Gastroesophageal sphincter (tissue), 4 donors: ENCODE data around the gene DHX38. TPM values are rescaled to one million over a fixed set of nuclear protein-coding genes. Genes with fewer than 3 reads are reported as not detected.

Source experiments
- ATAC-seq: fragments of 150-250 bp; one replicate; pipeline ENCODE4 v1.9.1; 2016; ENCODE audit warnings: mild to moderate bottlenecking, moderate library complexity
- H3K27ac ChIP-seq, 4 donors: fragments of 200-600 bp; sonication (generic) in 3 of 4; 1 replicate in 3 of 4; 2 replicates in 1 of 4; pipeline ENCODE4 v1.5.1; 2016 to 2019
- H3K27me3 ChIP-seq: fragments of 200-600 bp; sonication (generic); one replicate; pipeline ENCODE4 v1.5.1; 2019
- H3K36me3 ChIP-seq, 2 donors: fragments of 200-600 bp; sonication (generic); one replicate each; pipeline ENCODE4 v1.5.1; 2019; ENCODE audit warnings: control low read depth in 1 of 2
- H3K4me1 ChIP-seq, 3 donors: fragments of 200-600 bp; sonication (generic); 1 replicate in 2 of 3; 2 replicates in 1 of 3; pipeline ENCODE4 v1.5.1; 2016 to 2019; ENCODE audit warnings: control low read depth in 2 of 3
- H3K4me3 ChIP-seq, 2 donors: fragments of 200-600 bp; sonication (generic); one replicate each; pipeline ENCODE4 v1.5.1; 2019; ENCODE audit warnings: mild to moderate bottlenecking in 1 of 2, moderate library complexity in 1 of 2
- H3K9me3 ChIP-seq, 3 donors: fragments of 200-600 bp; sonication (generic); one replicate each; pipeline ENCODE4 v1.5.1; 2017 to 2019; ENCODE audit warnings: control low read depth in 2 of 3
- CTCF ChIP-seq, 4 experiments: fragments of 200-600 bp in 2 of 4; fragments of 450-650 bp in 2 of 4; sonication (generic) in 1 of 4; IDR thresholded peaks; one replicate each; pipeline ENCODE4 v1.5.1; 2017 to 2019; ENCODE audit warnings: antibody characterized with exemption in 4 of 4, mild to moderate bottlenecking in 2 of 4, moderate library complexity in 2 of 4
- EP300 ChIP-seq: sonication (generic); formaldehyde crosslinking; IDR thresholded peaks from one replicate; pipeline ENCODE4 v1.6.1; 2017; ENCODE audit warnings: antibody characterized with exemption, mild to moderate bottlenecking
- POLR2A ChIP-seq, 2 donors: fragments of 450-650 bp; IDR thresholded peaks; one replicate each; pipeline ENCODE4 v1.6.1; 2017; ENCODE audit warnings: antibody characterized with exemption in 2 of 2, mild to moderate bottlenecking in 2 of 2, moderate library complexity in 1 of 2
- POLR2AphosphoS5 ChIP-seq: sonication (generic); formaldehyde crosslinking; IDR thresholded peaks from one replicate; pipeline ENCODE4 v1.6.1; 2017; ENCODE audit warnings: antibody characterized with exemption
- WGBS, 2 donors: methylation state at CpG; one replicate each; pipeline ENCODE4 v1.1.5; 2018; ENCODE audit warnings: low coverage in 1 of 2; 5-methylcytosine and 5-hydroxymethylcytosine counted together
- total RNA-seq, 4 donors: library from RNA; depleted of rRNA; stranded (reverse); fragments of >200 nt; gene quantifications; one replicate each; pipeline ENCODE4 v1.1.0, GENCODE V29; 2016

The DHX38 gene
- total RNA-seq, 4 donors from 2014 or later, result 32.8 to 73.8 (median 54.4) TPM

- no peaks in the 10 kb centered on the region for H3K27me3 ChIP-seq
- WGBS, 2 donors, result 74 to 83% methylated on average over 6 to 8 of the region's 8 CpGs
- no peak for TF ChIP-seq CTCF (IDR thresholded peaks at IDR 0.05)
- H3K36me3 ChIP-seq, result no peaks in the 10 kb centered on the region
- H3K4me1 ChIP-seq, result no peaks in the 10 kb centered on the region
- H3K27ac ChIP-seq, result no peak overlapping the region
- no peak overlapping the region for H3K4me3 ChIP-seq
- ATAC-seq, result no peak
- no peaks in the 10 kb centered on the region for H3K9me3 ChIP-seq
These were observed 56.2 kb downstream of the DHX38 start for GRCh38 chr16:72149676-72150464.

GRCh38 chr16:72159386-72159785 is 65.7 kb downstream of the DHX38 start:
- Histone ChIP-seq H3K4me1 (no peaks in the 10 kb centered on the region), H3K27ac (no peak overlapping the region), H3K4me3 (no peak overlapping the region), H3K36me3 (no peaks in the 10 kb centered on the region), H3K27me3 (peaks cover 4% of the 10 kb centered on the region), H3K9me3 (no peaks in the 10 kb centered on the region)
- TF ChIP-seq CTCF (IDR thresholded peaks at IDR 0.05), result no peak
- TF ChIP-seq POLR2AphosphoS5, result no peak
- TF ChIP-seq POLR2A (IDR thresholded peaks at IDR 0.05), result no peak
- no peak for TF ChIP-seq EP300
- no peak for ATAC-seq
- WGBS, 2 donors, result 18 to 31% methylated on average over 2 of the region's 2 CpGs

- Histone ChIP-seq H3K27ac (no peak overlapping the region), H3K4me1 (no peaks in the 10 kb centered on the region), H3K9me3 (no peaks in the 10 kb centered on the region), H3K4me3 (no peak overlapping the region), H3K36me3 (no peaks in the 10 kb centered on the region), H3K27me3 (peaks cover 7% of the 10 kb centered on the region)
- no peak for ATAC-seq
- TF ChIP-seq POLR2AphosphoS5 (no peak), POLR2A (IDR thresholded peaks at IDR 0.05) (no peak), EP300 (no peak), CTCF (IDR thresholded peaks at IDR 0.05) (no peak)
- WGBS, 2 donors, result 53 to 73% methylated on average over 2 of the region's 2 CpGs
These were observed 66.2 kb downstream of the DHX38 start for GRCh38 chr16:72159801-72160200.

- no peaks in the 10 kb centered on the region for H3K9me3 ChIP-seq
- H3K4me1 ChIP-seq, result no peaks in the 10 kb centered on the region
- peaks cover 14% of the 10 kb centered on the region for H3K27me3 ChIP-seq
- no peak for ATAC-seq
- H3K4me3 ChIP-seq, result no peak overlapping the region
- WGBS, 2 donors, result 35 to 61% methylated on average over 3 to 6 of the region's 6 CpGs
- no peak overlapping the region for H3K27ac ChIP-seq
- no peaks in the 10 kb centered on the region for H3K36me3 ChIP-seq
- no peak for TF ChIP-seq CTCF (IDR thresholded peaks at IDR 0.05)
- TF ChIP-seq EP300, result no peak
- TF ChIP-seq POLR2AphosphoS5, result no peak
- no peak for TF ChIP-seq POLR2A (IDR thresholded peaks at IDR 0.05)
These were observed 68.6 kb downstream of the DHX38 start for GRCh38 chr16:72162105-72162692.

Other genes starting within 250 kb of the DHX38 start
- 10 to 100 TPM; 30.4 to 56.5 (median 40.9) TPM for gene ATXN1L, start 247.9 kb upstream of the DHX38 start, total RNA-seq
- 1 to 10 TPM; 2.8 to 10.0 (median 7.3) TPM for gene ZNF821, start 209.7 kb upstream of the DHX38 start, total RNA-seq
- 100 to 1,000 TPM; 156 to 202 (median 189) TPM for gene IST1, start 198.3 kb upstream of the DHX38 start, total RNA-seq
- under 1 TPM in 3 of 4 donors, not detected in 1; 0.13 to 0.35 (median 0.16) TPM for gene PKD1L3, start 93.4 kb upstream of the DHX38 start, total RNA-seq
- 1 to 10 TPM; 4.5 to 7.8 (median 6.5) TPM for gene DHODH, start 85.1 kb upstream of the DHX38 start, total RNA-seq
- 1 to 10 TPM in 2 of 4 donors, not detected in 2; 2.9 to 3.4 TPM for gene HP, start 39.3 kb upstream of the DHX38 start, total RNA-seq
- 1 to 10 TPM in 1 of 4 donors, under 1 TPM in 1, not detected in 2; 0.50 to 2.6 TPM for gene HPR, start 30.6 kb upstream of the DHX38 start, total RNA-seq
- 10 to 100 TPM in 1 of 4 donors, 1 to 10 TPM in 3; 5.8 to 10.6 (median 8.6) TPM for gene TXNL4B, start 227 bp upstream of the DHX38 start, total RNA-seq
- gene PMFBP1, start 78.3 kb downstream of the DHX38 start, total RNA-seq, result under 1 TPM in 3 of 4 donors, not detected in 1; 0.16 to 0.81 (median 0.39) TPM